Neutrophil (primary cell): ENCODE measurements around the gene LAMA3.

Source experiments
- H3K27ac ChIP-seq: fragments of 200-600 bp; sonication (generic); 2 replicates; pipeline ENCODE4 v1.5.1; 2016; ENCODE audit warnings: mild to moderate bottlenecking, moderate library complexity
- H3K27me3 ChIP-seq: fragments of 200-600 bp; sonication (generic); 2 replicates; pipeline ENCODE4 v1.6.0; 2016; ENCODE audit warnings: mild to moderate bottlenecking
- H3K36me3 ChIP-seq: fragments of 200-600 bp; sonication (generic); 2 replicates; pipeline ENCODE4 v1.5.1; 2017
- H3K4me1 ChIP-seq, 2 experiments: fragments of 200-600 bp in 1 of 2; sonication (generic) in 1 of 2; 1 replicate in 1 of 2; 2 replicates in 1 of 2; pipeline versions ENCODE4 v1.5.1 to v1.6.1; 2013 to 2016; ENCODE audit warnings: low read depth in 1 of 2, low read length in 1 of 2, mild to moderate bottlenecking in 1 of 2, moderate library complexity in 1 of 2; ENCODE audit not compliant: control insufficient read depth in 1 of 2, insufficient read depth in 1 of 2
- H3K4me3 ChIP-seq, 2 experiments: fragments of 200-600 bp in 1 of 2; sonication (generic) in 1 of 2; 1 replicate in 1 of 2; 2 replicates in 1 of 2; pipeline ENCODE4 v1.5.1; 2013 to 2016; ENCODE audit warnings: low read depth in 1 of 2, low read length in 1 of 2, mild to moderate bottlenecking in 1 of 2, moderate library complexity in 1 of 2
- H3K9me3 ChIP-seq: fragments of 200-600 bp; sonication (generic); 2 replicates; pipeline ENCODE4 v1.5.1; 2016
- CTCF ChIP-seq: fragments of 200-600 bp; sonication (generic); IDR thresholded peaks from 2 replicates; pipeline ENCODE4 v1.5.1; 2016; ENCODE audit warnings: antibody characterized with exemption

The LAMA3 gene

GRCh38 chr18:23864624-23865023 lies 175.4 kb downstream of the LAMA3 start:
- Histone ChIP-seq H3K9me3 (no peaks in the 10 kb centered on the region), H3K27ac (no peak overlapping the region), H3K4me3 (no peak overlapping the region), H3K4me1 (peaks cover 39 to 51% of the 10 kb centered on the region in 2 experiments), H3K27me3 (no peaks in the 10 kb centered on the region), H3K36me3 (no peaks in the 10 kb centered on the region)
- no peak for TF ChIP-seq CTCF

GRCh38 chr18:23867006-23867405 lies 177.8 kb downstream of the LAMA3 start:
- peaks cover 27 to 38% of the 10 kb centered on the region in 2 experiments for H3K4me1 ChIP-seq

GRCh38 chr18:23868136-23868785 lies 179.0 kb downstream of the LAMA3 start:
- Histone ChIP-seq H3K9me3 (no peaks in the 10 kb centered on the region), H3K27me3 (no peaks in the 10 kb centered on the region), H3K4me1 (peaks cover 16 to 25% of the 10 kb centered on the region in 2 experiments), H3K27ac (no peak overlapping the region), H3K4me3 (no peak overlapping the region), H3K36me3 (no peaks in the 10 kb centered on the region)
- TF ChIP-seq CTCF, result no peak

More at GRCh38 chr18:23867006-23867405, 177.8 kb downstream of the LAMA3 start:
- no peaks in the 10 kb centered on the region for H3K9me3 ChIP-seq
- no peak overlapping the region for H3K27ac ChIP-seq
- no peaks in the 10 kb centered on the region for H3K27me3 ChIP-seq
- no peak for TF ChIP-seq CTCF
- H3K36me3 ChIP-seq, result no peaks in the 10 kb centered on the region
- no peak overlapping the region for H3K4me3 ChIP-seq

GRCh38 chr18:23870676-23871380 lies 181.6 kb downstream of the LAMA3 start:
- no peaks in the 10 kb centered on the region for H3K36me3 ChIP-seq
- H3K4me3 ChIP-seq, result no peak overlapping the region
- peaks cover 10 to 11% of the 10 kb centered on the region in 2 experiments for H3K4me1 ChIP-seq
- H3K9me3 ChIP-seq, result no peaks in the 10 kb centered on the region
- no peak for TF ChIP-seq CTCF
- H3K27me3 ChIP-seq, result no peaks in the 10 kb centered on the region
- H3K27ac ChIP-seq, result no peak overlapping the region

DNA sequence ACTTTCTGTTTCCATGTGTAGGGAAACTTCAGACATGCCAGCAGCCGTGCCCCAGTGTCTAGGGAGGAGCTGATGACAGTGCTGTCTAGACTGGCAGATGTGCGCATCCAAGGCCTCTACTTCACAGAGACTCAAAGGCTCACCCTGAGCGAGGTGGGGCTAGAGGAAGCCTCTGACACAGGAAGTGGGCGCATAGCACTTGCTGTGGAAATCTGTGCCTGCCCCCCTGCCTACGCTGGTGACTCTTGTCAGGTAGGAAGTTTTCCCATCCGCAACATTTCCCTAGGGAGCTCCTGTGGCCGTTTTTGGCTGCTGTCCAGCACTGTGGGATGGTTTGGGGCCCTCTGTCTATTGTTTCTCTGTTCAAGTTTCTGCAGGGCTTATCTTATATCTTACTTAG lies 182.2 kb downstream of the LAMA3 start:
- Histone ChIP-seq H3K4me3 (no peak overlapping the region), H3K27me3 (no peaks in the 10 kb centered on the region), H3K9me3 (no peaks in the 10 kb centered on the region), H3K4me1 (peaks cover 10 to 11% of the 10 kb centered on the region in 2 experiments), H3K36me3 (no peaks in the 10 kb centered on the region), H3K27ac (no peak overlapping the region)
- TF ChIP-seq CTCF, result no peak
